Breast epithelium (tissue), 4 donors: ENCODE measurements around the gene ENOX1. TPM values are rescaled to one million over a fixed set of nuclear protein-coding genes. Genes with fewer than 3 reads are reported as not detected.

Experiments used
- DNase-seq, 2 donors: peaks; one replicate each; pipeline ENCODE4 v3.0.0-alpha.2; 2019; ENCODE audit warnings: low spot score in 2 of 2
- H3K27ac ChIP-seq, 2 donors: fragments of 200-600 bp; sonication (generic) in 1 of 2; one replicate each; pipeline ENCODE4 v1.5.1; 2016 to 2019; ENCODE audit warnings: mild to moderate bottlenecking in 1 of 2
- H3K27me3 ChIP-seq, 2 donors: fragments of 200-600 bp; sonication (generic) in 1 of 2; one replicate each; pipeline versions ENCODE4 v1.5.1 to v1.6.0; 2017 to 2019; ENCODE audit warnings: control low read depth in 1 of 2, mild to moderate bottlenecking in 1 of 2
- H3K36me3 ChIP-seq: fragments of 200-600 bp; one replicate; pipeline ENCODE4 v1.5.1; 2019
- H3K4me1 ChIP-seq, 2 donors: fragments of 200-600 bp; sonication (generic); one replicate each; pipeline ENCODE4 v1.5.1; 2016 to 2019; ENCODE audit warnings: control low read depth in 1 of 2
- H3K4me3 ChIP-seq, 3 donors: fragments of 200-600 bp; sonication (generic); 1 replicate in 2 of 3; 2 replicates in 1 of 3; pipeline ENCODE4 v1.5.1; 2016 to 2019; ENCODE audit warnings: mild to moderate bottlenecking in 3 of 3, moderate library complexity in 2 of 3
- H3K9me3 ChIP-seq, 2 donors: fragments of 200-600 bp; sonication (generic) in 1 of 2; one replicate each; pipeline ENCODE4 v1.5.1; 2016 to 2019; ENCODE audit warnings: control low read depth in 1 of 2
- POLR2A ChIP-seq: fragments of 450-650 bp; IDR thresholded peaks from one replicate; pipeline ENCODE4 v1.6.1; 2016; ENCODE audit warnings: antibody characterized with exemption, mild to moderate bottlenecking, moderate library complexity
- POLR2AphosphoS5 ChIP-seq, 3 donors: sonication (generic); formaldehyde crosslinking; IDR thresholded peaks; one replicate each; pipeline ENCODE4 v1.6.1; 2017; ENCODE audit warnings: antibody characterized with exemption in 3 of 3
- intact Hi-C: fragments of 100-400 bp; cut with DNase I; formaldehyde crosslinking; loops from one replicate; pipeline ENCODE4 v1.15.1; 2023; ENCODE audit warnings: low total_unique reads
- total RNA-seq, 3 donors: library from RNA; depleted of rRNA; stranded (reverse); fragments of >200 nt; gene quantifications; one replicate each; pipeline ENCODE4 v1.1.0, GENCODE V29; 2016
- TF ChIP-seq, protein P1 (sequence below), 3 donors: fragments of 450-650 bp; IDR thresholded peaks; one replicate each; pipeline ENCODE4 v1.5.1; 2016 to 2017; ENCODE audit warnings: antibody characterized with exemption in 3 of 3, mild to moderate bottlenecking in 3 of 3, moderate library complexity in 3 of 3

ENOX1 gene
- total RNA-seq, 3 donors from 2014 or later: 1.9 to 2.3 (median 2.0) TPM

- no peak for DNase-seq
- Histone ChIP-seq H3K27ac (no peak overlapping the region), H3K27me3 (no peaks in the 10 kb centered on the region), H3K9me3 (no peaks in the 10 kb centered on the region), H3K36me3 (no peaks in the 10 kb centered on the region), H3K4me3 (no peak overlapping the region), H3K4me1 (no peaks in the 10 kb centered on the region)
- intact Hi-C loops: no loop called here
- TF ChIP-seq POLR2A (no peak), POLR2AphosphoS5 (IDR thresholded peaks at IDR 0.05) (no peak)
- TF ChIP-seq, protein P1, sequence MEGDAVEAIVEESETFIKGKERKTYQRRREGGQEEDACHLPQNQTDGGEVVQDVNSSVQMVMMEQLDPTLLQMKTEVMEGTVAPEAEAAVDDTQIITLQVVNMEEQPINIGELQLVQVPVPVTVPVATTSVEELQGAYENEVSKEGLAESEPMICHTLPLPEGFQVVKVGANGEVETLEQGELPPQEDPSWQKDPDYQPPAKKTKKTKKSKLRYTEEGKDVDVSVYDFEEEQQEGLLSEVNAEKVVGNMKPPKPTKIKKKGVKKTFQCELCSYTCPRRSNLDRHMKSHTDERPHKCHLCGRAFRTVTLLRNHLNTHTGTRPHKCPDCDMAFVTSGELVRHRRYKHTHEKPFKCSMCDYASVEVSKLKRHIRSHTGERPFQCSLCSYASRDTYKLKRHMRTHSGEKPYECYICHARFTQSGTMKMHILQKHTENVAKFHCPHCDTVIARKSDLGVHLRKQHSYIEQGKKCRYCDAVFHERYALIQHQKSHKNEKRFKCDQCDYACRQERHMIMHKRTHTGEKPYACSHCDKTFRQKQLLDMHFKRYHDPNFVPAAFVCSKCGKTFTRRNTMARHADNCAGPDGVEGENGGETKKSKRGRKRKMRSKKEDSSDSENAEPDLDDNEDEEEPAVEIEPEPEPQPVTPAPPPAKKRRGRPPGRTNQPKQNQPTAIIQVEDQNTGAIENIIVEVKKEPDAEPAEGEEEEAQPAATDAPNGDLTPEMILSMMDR (IDR thresholded peaks at IDR 0.05): no peak
Observed at GRCh38 chr13:43470610-43471009, 316.2 kb downstream of the ENOX1 start.

DNA sequence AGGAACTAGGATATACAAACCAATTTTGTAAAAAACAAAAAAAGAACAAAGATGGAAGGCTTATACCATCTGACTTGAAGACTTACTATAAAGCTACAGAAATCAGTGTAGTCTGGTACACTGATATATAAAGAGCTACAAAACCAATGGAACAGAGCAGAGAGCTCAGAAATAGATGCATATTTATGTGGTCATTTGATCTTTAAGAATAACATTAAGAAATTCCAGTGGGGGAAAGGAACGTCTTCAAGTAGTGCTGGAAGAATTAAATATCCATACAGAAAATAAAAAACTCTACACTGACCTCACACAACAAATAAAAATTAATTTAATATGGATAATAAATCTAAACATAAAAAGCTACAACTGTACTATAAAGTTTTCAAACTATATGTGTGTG is 317.0 kb downstream of the ENOX1 start:
- no peak for TF ChIP-seq POLR2A
- no peak for TF ChIP-seq POLR2AphosphoS5 (IDR thresholded peaks at IDR 0.05)
- TF ChIP-seq, protein P1 (IDR thresholded peaks at IDR 0.05): no peak
- H3K27me3 ChIP-seq: no peaks in the 10 kb centered on the region
- no peak for DNase-seq
- intact Hi-C loops: no loop called here
- H3K36me3 ChIP-seq: no peaks in the 10 kb centered on the region
- no peaks in the 10 kb centered on the region for H3K9me3 ChIP-seq
- H3K4me1 ChIP-seq: no peaks in the 10 kb centered on the region
- H3K4me3 ChIP-seq: no peak overlapping the region
- no peak overlapping the region for H3K27ac ChIP-seq

- no peaks in the 10 kb centered on the region for H3K4me1 ChIP-seq
- no peaks in the 10 kb centered on the region for H3K9me3 ChIP-seq
- DNase-seq: no peak
- H3K36me3 ChIP-seq: no peaks in the 10 kb centered on the region
- H3K27ac ChIP-seq: no peak overlapping the region
- H3K4me3 ChIP-seq: no peak overlapping the region
- TF ChIP-seq, protein P1 (IDR thresholded peaks at IDR 0.05): no peak
- TF ChIP-seq POLR2AphosphoS5 (IDR thresholded peaks at IDR 0.05) (no peak), POLR2A (no peak)
- intact Hi-C loops: no loop called here
- H3K27me3 ChIP-seq: no peaks in the 10 kb centered on the region
Observed at GRCh38 chr13:43464578-43465264, 322.1 kb downstream of the ENOX1 start.

GRCh38 chr13:43448605-43449336 is 338.0 kb downstream of the ENOX1 start:
- Histone ChIP-seq H3K4me3 (no peak overlapping the region), H3K9me3 (no peaks in the 10 kb centered on the region), H3K4me1 (no peaks in the 10 kb centered on the region), H3K36me3 (no peaks in the 10 kb centered on the region), H3K27ac (no peak overlapping the region), H3K27me3 (no peaks in the 10 kb centered on the region)
- intact Hi-C loops: no loop called here
- DNase-seq: no peak
- TF ChIP-seq POLR2A (no peak), POLR2AphosphoS5 (IDR thresholded peaks at IDR 0.05) (no peak)
- TF ChIP-seq, protein P1 (IDR thresholded peaks at IDR 0.05): no peak

GRCh38 chr13:43446126-43446525 is 340.6 kb downstream of the ENOX1 start:
- no peaks in the 10 kb centered on the region for H3K27me3 ChIP-seq
- intact Hi-C loops: no loop called here
- H3K4me1 ChIP-seq: no peaks in the 10 kb centered on the region
- no peak for DNase-seq
- H3K36me3 ChIP-seq: no peaks in the 10 kb centered on the region
- no peak overlapping the region for H3K4me3 ChIP-seq
- H3K27ac ChIP-seq: no peak overlapping the region
- TF ChIP-seq, protein P1 (IDR thresholded peaks at IDR 0.05): no peak
- TF ChIP-seq POLR2AphosphoS5 (IDR thresholded peaks at IDR 0.05) (no peak), POLR2A (no peak)
- no peaks in the 10 kb centered on the region for H3K9me3 ChIP-seq
